ENCODE data around the gene KSR2.

The KSR2 gene

GRCh38 chr12:117692512-117692911, 276.3 kb downstream of the KSR2 start:
- H3K27me3 ChIP-seq (replicated peaks): no peaks in the 10 kb centered on the region
- no peaks in the 10 kb centered on the region for H3K36me3 ChIP-seq (replicated peaks)
- in situ Hi-C loops (cut with HindIII; ENCODE audit: low pct_ligation_motif_present, low sequenced_read_pairs): no loop called here
- no peak overlapping the region for H3K4me3 ChIP-seq (ENCODE audit: low read depth, low read length)
- TF ChIP-seq CTCF (IDR thresholded peaks at IDR 0.05; ENCODE audit: low read depth, low read length, missing control alignments): no peak
- DNase-seq: no peak
- H3K27ac ChIP-seq: no peak overlapping the region

- Histone ChIP-seq H3K27me3 (replicated peaks) (no peaks in the 10 kb centered on the region), H3K27ac (no peak overlapping the region), H3K36me3 (replicated peaks) (no peaks in the 10 kb centered on the region), H3K4me3 (ENCODE audit: low read depth, low read length) (no peak overlapping the region)
- in situ Hi-C loops (cut with HindIII; ENCODE audit: low pct_ligation_motif_present, low sequenced_read_pairs): no loop called here
- no peak for DNase-seq
- no peak for TF ChIP-seq CTCF (IDR thresholded peaks at IDR 0.05; ENCODE audit: low read depth, low read length, missing control alignments)
Measured at GRCh38 chr12:117689857-117690256, 278.9 kb downstream of the KSR2 start.

GRCh38 chr12:117688446-117688845, 280.3 kb downstream of the KSR2 start:
- in situ Hi-C loops (cut with HindIII; ENCODE audit: low pct_ligation_motif_present, low sequenced_read_pairs): no loop called here
- Histone ChIP-seq H3K36me3 (replicated peaks) (no peaks in the 10 kb centered on the region), H3K27me3 (replicated peaks) (no peaks in the 10 kb centered on the region), H3K4me3 (ENCODE audit: low read depth, low read length) (no peak overlapping the region), H3K27ac (no peak overlapping the region)
- no peak for DNase-seq
- no peak for TF ChIP-seq CTCF (IDR thresholded peaks at IDR 0.05; ENCODE audit: low read depth, low read length, missing control alignments)

GRCh38 chr12:117686911-117687377, 281.8 kb downstream of the KSR2 start:
- no peaks in the 10 kb centered on the region for H3K27me3 ChIP-seq (replicated peaks)
- DNase-seq: peak; percentile 34
- H3K36me3 ChIP-seq (replicated peaks): no peaks in the 10 kb centered on the region
- H3K4me3 ChIP-seq (ENCODE audit: low read depth, low read length): peak overlapping the region; percentile 12
- TF ChIP-seq CTCF (IDR thresholded peaks at IDR 0.05; ENCODE audit: low read depth, low read length, missing control alignments): no peak
- in situ Hi-C loops (cut with HindIII; ENCODE audit: low pct_ligation_motif_present, low sequenced_read_pairs): no loop called here
- no peak overlapping the region for H3K27ac ChIP-seq

- H3K27ac ChIP-seq: no peak overlapping the region
- H3K36me3 ChIP-seq (replicated peaks): no peaks in the 10 kb centered on the region
- in situ Hi-C loops (cut with HindIII; ENCODE audit: low pct_ligation_motif_present, low sequenced_read_pairs): no loop called here
- no peaks in the 10 kb centered on the region for H3K27me3 ChIP-seq (replicated peaks)
- H3K4me3 ChIP-seq (ENCODE audit: low read depth, low read length): no peak overlapping the region
- no peak for TF ChIP-seq CTCF (IDR thresholded peaks at IDR 0.05; ENCODE audit: low read depth, low read length, missing control alignments)
- DNase-seq: no peak
Measured at GRCh38 chr12:117686210-117686609, 282.6 kb downstream of the KSR2 start.

Data from brain microvascular endothelial cell (primary cell).